NCI-H1048 (cell line): ENCODE measurements around the gene CPLX1.

Source experiments
- DNase-seq: peaks from one replicate; lab custom pipeline; 2025; lab: John Stamatoyannopoulos, UW

Gene CPLX1

GRCh38 chr4:832536-832935 is 6.6 kb upstream of the CPLX1 start:
- no peak for DNase-seq

GRCh38 chr4:832108-832507 is 6.2 kb upstream of the CPLX1 start:
- DNase-seq, result no peak

GRCh38 chr4:831483-831805 is 5.5 kb upstream of the CPLX1 start:
- DNase-seq, result no peak

- DNase-seq, result no peak
Observed at GRCh38 chr4:830601-831482, 4.9 kb upstream of the CPLX1 start.

- DNase-seq, result no peak
Observed at GRCh38 chr4:829761-830600, 4.1 kb upstream of the CPLX1 start.

- no peak for DNase-seq
Observed at GRCh38 chr4:829291-829690, 3.4 kb upstream of the CPLX1 start.

GRCh38 chr4:828641-829271 is 2.8 kb upstream of the CPLX1 start:
- no peak for DNase-seq

- no peak for DNase-seq
Observed at GRCh38 chr4:827209-828081, 1.5 kb upstream of the CPLX1 start.

GRCh38 chr4:826508-827208 is 729 bp upstream of the CPLX1 start:
- no peak for DNase-seq

- no peak for DNase-seq
Observed at GRCh38 chr4:825063-825970, 612 bp downstream of the CPLX1 start.

- no peak for DNase-seq
Observed at GRCh38 chr4:824461-825062, 1.4 kb downstream of the CPLX1 start.

- no peak for DNase-seq
Observed at GRCh38 chr4:823761-824460, 2.0 kb downstream of the CPLX1 start.

GRCh38 chr4:823176-823760 is 2.7 kb downstream of the CPLX1 start:
- no peak for DNase-seq

- DNase-seq, result no peak
Observed at GRCh38 chr4:822361-823175, 3.4 kb downstream of the CPLX1 start.

GRCh38 chr4:821631-822030 is 4.3 kb downstream of the CPLX1 start:
- no peak for DNase-seq

GRCh38 chr4:821181-821591 is 4.7 kb downstream of the CPLX1 start:
- DNase-seq, result no peak

- no peak for DNase-seq
Observed at GRCh38 chr4:820230-821172, 5.4 kb downstream of the CPLX1 start.
